ENCODE measurements around the gene TTLL8. TPM values are rescaled to one million over a fixed set of nuclear protein-coding genes. Genes with fewer than 3 reads are reported as not detected.

Gene TTLL8
- total RNA-seq, 1 experiment from 2014 or later: not detected

DNA sequence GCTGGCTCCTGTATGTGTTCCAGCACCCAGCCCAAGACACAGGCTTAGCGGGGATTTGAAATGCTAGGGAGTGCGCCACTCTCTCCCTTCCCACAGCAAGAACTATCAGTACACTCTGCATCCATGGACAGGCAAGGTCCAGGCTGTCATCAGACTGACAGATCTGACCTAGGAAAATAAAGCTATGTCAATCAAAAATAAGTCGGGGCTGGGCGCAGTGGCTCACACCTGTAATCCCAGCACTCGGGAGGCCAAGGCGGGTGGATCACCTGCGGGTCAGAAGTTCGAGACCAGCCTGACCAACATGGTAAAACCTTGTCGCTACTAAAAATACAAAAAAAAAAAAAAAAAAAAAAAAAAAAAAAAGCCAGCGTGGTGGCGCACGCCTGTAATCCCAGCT, 30.0 kb upstream of the TTLL8 start:
- no peak overlapping the region for H3K14ac ChIP-seq (ENCODE audit: insufficient read depth, low read length)
- no peaks in the 10 kb centered on the region for H4K20me1 ChIP-seq (ENCODE audit: control insufficient read depth, insufficient read depth, insufficient read length)
- H3K4me3 Mint-ChIP-seq: no peak overlapping the region
- H3K9ac ChIP-seq (ENCODE audit: extremely low read depth, insufficient read length, low read length): no peak overlapping the region
- peaks cover 3 to 14% of the 10 kb centered on the region in 2 experiments; a peak in 3 of 5 replicates for H3K9me3 Mint-ChIP-seq
- H3K4ac ChIP-seq (ENCODE audit: low read depth, low read length): no peak overlapping the region
- H3K36me3 Mint-ChIP-seq (ENCODE audit: insufficient read depth in 1 of 3, low read depth in 3 of 3): peaks cover 0 to 2% (median 0%) of the 10 kb centered on the region in 3 experiments; a peak in 1 of 7 replicates
- no peak for DNase-seq
- no peak overlapping the region for H2AFZ ChIP-seq (ENCODE audit: low read length)
- H4K5ac ChIP-seq (ENCODE audit: insufficient read length, low read depth, low read length): no peak overlapping the region
- H4K91ac ChIP-seq (ENCODE audit: insufficient read length, low read depth, low read length): no peak overlapping the region
- no peak overlapping the region for H2BK12ac ChIP-seq (ENCODE audit: insufficient read length, low read depth, low read length)
- no peaks in the 10 kb centered on the region for H3K4me1 ChIP-seq (ENCODE audit: insufficient read depth, low read length)
- no CpG with 5 or more reads among the region's 12 CpGs for WGBS (ENCODE audit: extremely low coverage, insufficient read length, low lambda C conversion rate)
- H2BK20ac ChIP-seq (ENCODE audit: low read depth, low read length, poor library complexity, severe bottlenecking): no peak overlapping the region
- no peaks in the 10 kb centered on the region for H3K9me3 ChIP-seq (ENCODE audit: control insufficient read depth, low read depth, low read length)
- no peaks in the 10 kb centered on the region for H3K79me1 ChIP-seq (ENCODE audit: insufficient read depth, low read depth, low read length, poor library complexity, severe bottlenecking)
- H3K23ac ChIP-seq (ENCODE audit: insufficient read length, low read depth, low read length): no peak overlapping the region
- no peak overlapping the region for H3K4me2 ChIP-seq (ENCODE audit: insufficient read depth, insufficient read length, low read length)
- H3K79me2 ChIP-seq (ENCODE audit: insufficient read depth, low read length): no peaks in the 10 kb centered on the region
- H2BK5ac ChIP-seq (ENCODE audit: insufficient read length, low read length): no peak overlapping the region
- H3K18ac ChIP-seq (ENCODE audit: insufficient read length, low read depth, low read length): no peak overlapping the region
- no peak overlapping the region for H2AK5ac ChIP-seq (ENCODE audit: insufficient read length, low read length)
- no peak overlapping the region for H2BK120ac ChIP-seq (ENCODE audit: low read depth, low read length, poor library complexity, severe bottlenecking)
- peaks cover 29% of the 10 kb centered on the region for H3K27me3 Mint-ChIP-seq (ENCODE audit: low read depth)
- no peak overlapping the region for H4K8ac ChIP-seq (replicated peaks; ENCODE audit: insufficient read length, low read depth, low read length)
- H3K27ac Mint-ChIP-seq: no peak overlapping the region
- TF ChIP-seq, protein P1, sequence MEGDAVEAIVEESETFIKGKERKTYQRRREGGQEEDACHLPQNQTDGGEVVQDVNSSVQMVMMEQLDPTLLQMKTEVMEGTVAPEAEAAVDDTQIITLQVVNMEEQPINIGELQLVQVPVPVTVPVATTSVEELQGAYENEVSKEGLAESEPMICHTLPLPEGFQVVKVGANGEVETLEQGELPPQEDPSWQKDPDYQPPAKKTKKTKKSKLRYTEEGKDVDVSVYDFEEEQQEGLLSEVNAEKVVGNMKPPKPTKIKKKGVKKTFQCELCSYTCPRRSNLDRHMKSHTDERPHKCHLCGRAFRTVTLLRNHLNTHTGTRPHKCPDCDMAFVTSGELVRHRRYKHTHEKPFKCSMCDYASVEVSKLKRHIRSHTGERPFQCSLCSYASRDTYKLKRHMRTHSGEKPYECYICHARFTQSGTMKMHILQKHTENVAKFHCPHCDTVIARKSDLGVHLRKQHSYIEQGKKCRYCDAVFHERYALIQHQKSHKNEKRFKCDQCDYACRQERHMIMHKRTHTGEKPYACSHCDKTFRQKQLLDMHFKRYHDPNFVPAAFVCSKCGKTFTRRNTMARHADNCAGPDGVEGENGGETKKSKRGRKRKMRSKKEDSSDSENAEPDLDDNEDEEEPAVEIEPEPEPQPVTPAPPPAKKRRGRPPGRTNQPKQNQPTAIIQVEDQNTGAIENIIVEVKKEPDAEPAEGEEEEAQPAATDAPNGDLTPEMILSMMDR (conservative IDR thresholded peaks at IDR 0.05): no peak
- H3K23me2 ChIP-seq (ENCODE audit: insufficient read length, low read depth, low read length, poor library complexity, severe bottlenecking): no peaks in the 10 kb centered on the region
- no peak overlapping the region for H2BK15ac ChIP-seq (ENCODE audit: low read depth, low read length)
- no peak overlapping the region for H3K27ac ChIP-seq (ENCODE audit: insufficient read length, low read depth, low read length)
- H3K27me3 ChIP-seq (ENCODE audit: insufficient read depth, low read length): 0 out of 2 replicates have a peak, but pooled peaks cover 2% of the 10 kb centered on the region
- H3T11ph ChIP-seq (ENCODE audit: low read length): no peak overlapping the region
- peaks cover 16 to 20% of the 10 kb centered on the region in 2 experiments for H3K4me1 Mint-ChIP-seq
- H3K56ac ChIP-seq (ENCODE audit: insufficient read length, low read depth, low read length): no peak overlapping the region
